ENCODE results near the gene LMNA. TPM values are rescaled to one million over a fixed set of nuclear protein-coding genes. Genes with fewer than 3 reads are reported as not detected.
"Not testable (repeated sequence)": the region's sequence is repeated elsewhere in the genome, so short reads cannot be mapped to it uniquely, and the experiment has no call there.

The LMNA gene
- total RNA-seq, 1 donor = 854 TPM

- Histone ChIP-seq H2AFZ (ENCODE audit: low read length) (no peak overlapping the region), H3K27me3 (ENCODE audit: insufficient read depth, low read length) (no peaks in the 10 kb centered on the region), H3K4me2 (ENCODE audit: insufficient read depth, low read length) (peak overlapping the region; percentile 84), H3K4me3 (ENCODE audit: insufficient read depth, low read length) (peak overlapping the region; percentile 99), H3K9me3 (ENCODE audit: low read depth, low read length) (no peaks in the 10 kb centered on the region), H3K27ac (ENCODE audit: low read depth, low read length) (peak overlapping the region; percentile 98), H3K79me2 (ENCODE audit: insufficient read depth, low read length) (peaks cover 74% of the 10 kb centered on the region), H3K36me3 (ENCODE audit: insufficient read depth, low read length) (peaks cover 20% of the 10 kb centered on the region), H4K20me1 (ENCODE audit: insufficient read depth, low read length) (peaks cover 48% of the 10 kb centered on the region), H3K4me1 (ENCODE audit: insufficient read depth, low read length) (peaks cover 63% of the 10 kb centered on the region)
- no peak for TF ChIP-seq CTCF (IDR thresholded peaks at IDR 0.05; ENCODE audit: extremely low read depth, low read depth, low read length)
- DNase-seq (ENCODE audit: insufficient read length, low spot score, missing footprints) = no peak
These were observed 1.2 kb downstream of the LMNA start for GRCh38 chr1:156115514-156116374.

- H3K27ac ChIP-seq (ENCODE audit: low read depth, low read length) = peak overlapping the region; percentile 98
- H3K4me3 ChIP-seq (ENCODE audit: insufficient read depth, low read length) = peak overlapping the region; percentile 99
- H3K36me3 ChIP-seq (ENCODE audit: insufficient read depth, low read length) = peaks cover 23% of the 10 kb centered on the region
- H4K20me1 ChIP-seq (ENCODE audit: insufficient read depth, low read length) = peaks cover 56% of the 10 kb centered on the region
- peaks cover 84% of the 10 kb centered on the region for H3K79me2 ChIP-seq (ENCODE audit: insufficient read depth, low read length)
- peak overlapping the region; percentile 84 for H3K4me2 ChIP-seq (ENCODE audit: insufficient read depth, low read length)
- peaks cover 68% of the 10 kb centered on the region for H3K4me1 ChIP-seq (ENCODE audit: insufficient read depth, low read length)
- not testable (repeated sequence) for H3K27me3 ChIP-seq (ENCODE audit: insufficient read depth, low read length); H2AFZ ChIP-seq (ENCODE audit: low read length); H3K9me3 ChIP-seq (ENCODE audit: low read depth, low read length); DNase-seq (ENCODE audit: insufficient read length, low spot score, missing footprints)
These were observed 2.2 kb downstream of the LMNA start for GRCh38 chr1:156116731-156117130.

GRCh38 chr1:156117414-156118176, 3.1 kb downstream of the LMNA start:
- H3K4me2 ChIP-seq (ENCODE audit: insufficient read depth, low read length) = peak overlapping the region; percentile 84
- peaks cover 23% of the 10 kb centered on the region for H3K36me3 ChIP-seq (ENCODE audit: insufficient read depth, low read length)
- peak overlapping the region; percentile 55 for H3K27ac ChIP-seq (ENCODE audit: low read depth, low read length)
- peak overlapping the region; percentile 99 for H3K4me3 ChIP-seq (ENCODE audit: insufficient read depth, low read length)
- peaks cover 68% of the 10 kb centered on the region for H3K4me1 ChIP-seq (ENCODE audit: insufficient read depth, low read length)
- peaks cover 86% of the 10 kb centered on the region for H3K79me2 ChIP-seq (ENCODE audit: insufficient read depth, low read length)
- H3K9me3 ChIP-seq (ENCODE audit: low read depth, low read length) = no peaks in the 10 kb centered on the region
- no peaks in the 10 kb centered on the region for H3K27me3 ChIP-seq (ENCODE audit: insufficient read depth, low read length)
- no peak for TF ChIP-seq CTCF (IDR thresholded peaks at IDR 0.05; ENCODE audit: extremely low read depth, low read depth, low read length)
- DNase-seq (ENCODE audit: insufficient read length, low spot score, missing footprints) = no peak
- peaks cover 58% of the 10 kb centered on the region for H4K20me1 ChIP-seq (ENCODE audit: insufficient read depth, low read length)
- H2AFZ ChIP-seq (ENCODE audit: low read length) = no peak overlapping the region

- Histone ChIP-seq H3K36me3 (ENCODE audit: insufficient read depth, low read length) (peaks cover 23% of the 10 kb centered on the region), H2AFZ (ENCODE audit: low read length) (no peak overlapping the region), H3K79me2 (ENCODE audit: insufficient read depth, low read length) (peaks cover 90% of the 10 kb centered on the region), H4K20me1 (ENCODE audit: insufficient read depth, low read length) (peaks cover 60% of the 10 kb centered on the region), H3K27me3 (ENCODE audit: insufficient read depth, low read length) (no peaks in the 10 kb centered on the region), H3K4me2 (ENCODE audit: insufficient read depth, low read length) (peak overlapping the region; percentile 84), H3K9me3 (ENCODE audit: low read depth, low read length) (no peaks in the 10 kb centered on the region), H3K27ac (ENCODE audit: low read depth, low read length) (peak overlapping the region; percentile 55), H3K4me3 (ENCODE audit: insufficient read depth, low read length) (peak overlapping the region; percentile 99), H3K4me1 (ENCODE audit: insufficient read depth, low read length) (peaks cover 70% of the 10 kb centered on the region)
- DNase-seq (ENCODE audit: insufficient read length, low spot score, missing footprints) = peak; percentile 82
- no peak for TF ChIP-seq CTCF (IDR thresholded peaks at IDR 0.05; ENCODE audit: extremely low read depth, low read depth, low read length)
These were observed 3.8 kb downstream of the LMNA start for GRCh38 chr1:156118177-156118868.
